HCT116 (cell line): ENCODE data around the gene RPN1. TPM values are rescaled to one million over a fixed set of nuclear protein-coding genes. Genes with fewer than 3 reads are reported as not detected.

Experiments
- ATAC-seq: fragments of 200-7000 bp; cut with Tn5 transposase; 2 replicates; pipeline ENCODE4 v1.9.1; 2020; ENCODE audit warnings: mild to moderate bottlenecking, moderate library complexity
- BruUV-seq: library from RNA; stranded (reverse); fragments of 400-500 nt; replicated peaks from 2 replicates; lab custom pipeline; 2021; lab: Mats Ljungman, UMichigan
- CTCF ChIA-PET: fragments of 300-600 bp; sonication (Branson Sonifier 250); formaldehyde crosslinking; loops from one replicate; lab custom pipeline; 2021; ENCODE audit warnings: antibody characterized with exemption; lab: Charles Lee
- POLR2A ChIA-PET: fragments of 300-600, 350-600 bp; sonication (Branson Sonifier 250); formaldehyde crosslinking; loops from one replicate; lab custom pipeline; 2021; ENCODE audit warnings: antibody characterized with exemption; lab: Charles Lee
- RAD21 ChIA-PET, 2 experiments: fragments of 300-600 bp; sonication (Branson Sonifier 250); formaldehyde crosslinking; loops; one replicate each; lab custom pipeline; 2023; ENCODE audit warnings: low total read pairs in 2 of 2; ENCODE audit not compliant: uncharacterized antibody in 2 of 2, unreplicated experiment in 2 of 2, low non-redundant PET in 1 of 2; lab: Charles Lee
- DNase-seq: peaks from one replicate; pipeline ENCODE4 v3.0.0-alpha.2; 2010; ENCODE audit warnings: low read depth, low spot score
- H2AFZ ChIP-seq: fragments of 200-600 bp; shearing (Covaris generic), sonication (generic); 2 replicates; pipeline ENCODE4 v1.6.1; 2017; ENCODE audit warnings: low read depth, mixed run types, mixed read lengths, antibody characterized with exemption, low read length; ENCODE audit not compliant: poor library complexity, severe bottlenecking
- H3K27ac ChIP-seq: 2 replicates; pipeline ENCODE4 v1.5.1; 2012; ENCODE audit warnings: low read depth, low read length
- H3K27me3 ChIP-seq: fragments of 200-600 bp; sonication (generic); 2 replicates; pipeline ENCODE4 v1.6.1; 2016; ENCODE audit warnings: mixed run types, low read length, mixed read lengths; ENCODE audit not compliant: insufficient read depth
- H3K36me3 ChIP-seq, 2 experiments: fragments of 200-500 bp in 1 of 2; fragments of 200-600 bp in 1 of 2; sonication (Bioruptor generic) in 1 of 2; sonication (generic) in 1 of 2; 2 replicates each; pipeline versions ENCODE4 v1.5.1 to v1.6.1; 2014 to 2016; ENCODE audit warnings: low read length in 2 of 2, inconsistent platforms in 1 of 2, mixed read lengths in 1 of 2, mixed run types in 1 of 2; ENCODE audit not compliant: insufficient read depth in 2 of 2, control insufficient read depth in 1 of 2
- H3K4me1 ChIP-seq, 2 experiments: fragments of 200-600 bp in 1 of 2; sonication (generic) in 1 of 2; 2 replicates each; pipeline versions ENCODE4 v1.5.1 to v1.6.1; 2012 to 2017; ENCODE audit warnings: low read length in 2 of 2, inconsistent platforms in 1 of 2, mild to moderate bottlenecking in 1 of 2, mixed read lengths in 1 of 2, mixed run types in 1 of 2, moderate library complexity in 1 of 2; ENCODE audit not compliant: insufficient read depth in 2 of 2, control insufficient read depth in 1 of 2
- H3K4me2 ChIP-seq: fragments of 200-600 bp; sonication (generic); 2 replicates; pipeline ENCODE4 v1.6.1; 2017; ENCODE audit warnings: mixed run types, low read length, mixed read lengths
- H3K4me3 ChIP-seq, 2 experiments: fragments of 200-600 bp in 1 of 2; sonication (generic) in 1 of 2; replicated peaks in 1 of 2; 2 replicates each; pipeline ENCODE4 v1.5.1; 2011 to 2016; ENCODE audit warnings: low read length in 2 of 2, control low read depth in 1 of 2, low read depth in 1 of 2, mild to moderate bottlenecking in 1 of 2, mixed read lengths in 1 of 2, mixed run types in 1 of 2
- H3K79me2 ChIP-seq: fragments of 200-600 bp; sonication (generic); 2 replicates; pipeline ENCODE4 v1.6.1; 2017; ENCODE audit warnings: mild to moderate bottlenecking, mixed run types, low read length, moderate library complexity, mixed read lengths; ENCODE audit not compliant: insufficient read depth
- H3K9ac ChIP-seq: fragments of 200-600 bp; sonication (generic); 2 replicates; pipeline ENCODE4 v1.6.1; 2016; ENCODE audit warnings: low read length, mixed read lengths
- H3K9me2 ChIP-seq: fragments of 200-600 bp; sonication (generic), shearing (Covaris generic); 2 replicates; pipeline ENCODE4 v1.6.1; 2017; ENCODE audit warnings: mixed run types, mild to moderate bottlenecking, moderate library complexity; ENCODE audit not compliant: insufficient read depth
- H3K9me3 ChIP-seq, 2 experiments: fragments of 200-500 bp in 1 of 2; fragments of 200-600 bp in 1 of 2; sonication (Bioruptor generic) in 1 of 2; sonication (generic) in 1 of 2; 2 replicates each; pipeline ENCODE4 v1.6.1; 2014 to 2017; ENCODE audit warnings: low read length in 2 of 2, mixed read lengths in 2 of 2, inconsistent platforms in 1 of 2, low read depth in 1 of 2, mild to moderate bottlenecking in 1 of 2, mixed run types in 1 of 2, moderate library complexity in 1 of 2; ENCODE audit not compliant: control insufficient read depth in 1 of 2, insufficient read depth in 1 of 2
- H4K20me1 ChIP-seq: fragments of 200-600 bp; sonication (generic), shearing (Covaris generic); 2 replicates; pipeline ENCODE4 v1.6.1; 2017; ENCODE audit warnings: mixed run types, mild to moderate bottlenecking, moderate library complexity; ENCODE audit not compliant: insufficient read depth
- ATF3 ChIP-seq: IDR thresholded peaks from 2 replicates; pipeline ENCODE4 v1.6.1; 2012
- CBX3 ChIP-seq: IDR thresholded peaks from 2 replicates; pipeline ENCODE4 v1.6.1; 2012; ENCODE audit warnings: low read depth
- CEBPB ChIP-seq: IDR thresholded peaks from 2 replicates; pipeline ENCODE4 v1.6.1; 2012; ENCODE audit warnings: low read depth
- CTCF ChIP-seq, 3 experiments: fragments of 200-600 bp in 1 of 3; sonication (generic) in 1 of 3; IDR thresholded peaks in 2 of 3; conservative IDR thresholded peaks in 1 of 3; 2 replicates each; pipeline ENCODE4 v1.5.1; 2012 to 2017; ENCODE audit warnings: low read depth in 2 of 3, low read length in 2 of 3, antibody characterized with exemption in 1 of 3, borderline replicate concordance in 1 of 3, control low read depth in 1 of 3, mild to moderate bottlenecking in 1 of 3, mixed read lengths in 1 of 3, mixed run types in 1 of 3, moderate library complexity in 1 of 3; ENCODE audit not compliant: insufficient read depth in 1 of 3
- EGR1 ChIP-seq: IDR thresholded peaks from 2 replicates; pipeline ENCODE4 v1.6.1; 2012; ENCODE audit warnings: low read depth
- ELF1 ChIP-seq: IDR thresholded peaks from 2 replicates; pipeline ENCODE4 v1.6.1; 2012; ENCODE audit warnings: low read depth, borderline replicate concordance
- EZH2 ChIP-seq: fragments of 200-600 bp; sonication (generic); IDR thresholded peaks from 2 replicates; pipeline ENCODE4 v1.6.1; 2017; ENCODE audit warnings: antibody characterized with exemption, mixed run types
- EZH2phosphoT487 ChIP-seq: fragments of 200-600 bp; IDR thresholded peaks from 2 replicates; pipeline ENCODE4 v1.6.1; 2018; ENCODE audit warnings: antibody characterized with exemption, borderline replicate concordance
- FOSL1 ChIP-seq: IDR thresholded peaks from 2 replicates; pipeline ENCODE4 v1.6.1; 2012; ENCODE audit warnings: low read depth
- JUND ChIP-seq: IDR thresholded peaks from 2 replicates; pipeline ENCODE4 v1.6.1; 2012
- POLR2A ChIP-seq: IDR thresholded peaks from 2 replicates; pipeline ENCODE4 v1.7.0; 2011; ENCODE audit warnings: borderline replicate concordance; ENCODE audit not compliant: insufficient read depth, insufficient read length; ENCODE audit errors: extremely low read depth
- POLR2AphosphoS5 ChIP-seq: IDR thresholded peaks from 2 replicates; pipeline ENCODE4 v1.6.1; 2011; ENCODE audit warnings: mild to moderate bottlenecking, low read depth, low read length, moderate library complexity
- RAD21 ChIP-seq: IDR thresholded peaks from 2 replicates; pipeline ENCODE4 v1.6.1; 2012; ENCODE audit warnings: low read depth, mild to moderate bottlenecking
- REST ChIP-seq: IDR thresholded peaks from 2 replicates; pipeline ENCODE4 v1.6.1; 2012; ENCODE audit warnings: low read depth
- SIN3A ChIP-seq: IDR thresholded peaks from 2 replicates; pipeline ENCODE4 v1.6.1; 2012; ENCODE audit warnings: low read depth
- SP1 ChIP-seq: IDR thresholded peaks from 2 replicates; pipeline ENCODE4 v1.6.1; 2012; ENCODE audit warnings: low read depth
- SRF ChIP-seq: IDR thresholded peaks from 2 replicates; pipeline ENCODE4 v1.6.1; 2012; ENCODE audit warnings: low read depth
- TCF7L2 ChIP-seq: IDR thresholded peaks from 2 replicates; pipeline ENCODE4 v1.7.0; 2011; ENCODE audit warnings: borderline replicate concordance, inconsistent platforms; ENCODE audit not compliant: insufficient read depth, insufficient read length; ENCODE audit errors: extremely low read depth
- YY1 ChIP-seq: IDR thresholded peaks from 2 replicates; pipeline ENCODE4 v1.6.1; 2011; ENCODE audit warnings: low read length, low read depth, moderate library complexity, mild to moderate bottlenecking; ENCODE audit not compliant: insufficient replicate concordance; ENCODE audit errors: extremely low read depth
- ZFX ChIP-seq: fragments of 450-650 bp; IDR thresholded peaks from 2 replicates; pipeline ENCODE4 v1.6.1; 2017
- ZNF274 ChIP-seq: fragments of 200-500 bp; sonication (Bioruptor generic); IDR thresholded peaks from 2 replicates; pipeline ENCODE4 v1.6.1; 2014; ENCODE audit warnings: mild to moderate bottlenecking, low read depth, low read length, inconsistent platforms
- intact Hi-C: fragments of 100-400 bp; cut with micrococcal nuclease; formaldehyde crosslinking; loops from 2 replicates; pipeline ENCODE4 v1.10.0; 2022
- total RNA-seq: library from RNA; stranded (reverse); gene quantifications from one replicate; pipeline ENCODE4 v1.2.1, GENCODE V29; 2021; ENCODE audit not compliant: unreplicated experiment
- TF ChIP-seq, protein P1 (sequence below): IDR thresholded peaks from 2 replicates; pipeline ENCODE4 v1.6.1; 2012

Gene RPN1
- total RNA-seq, 1 experiment from 2014 or later, result 218 TPM

DNA sequence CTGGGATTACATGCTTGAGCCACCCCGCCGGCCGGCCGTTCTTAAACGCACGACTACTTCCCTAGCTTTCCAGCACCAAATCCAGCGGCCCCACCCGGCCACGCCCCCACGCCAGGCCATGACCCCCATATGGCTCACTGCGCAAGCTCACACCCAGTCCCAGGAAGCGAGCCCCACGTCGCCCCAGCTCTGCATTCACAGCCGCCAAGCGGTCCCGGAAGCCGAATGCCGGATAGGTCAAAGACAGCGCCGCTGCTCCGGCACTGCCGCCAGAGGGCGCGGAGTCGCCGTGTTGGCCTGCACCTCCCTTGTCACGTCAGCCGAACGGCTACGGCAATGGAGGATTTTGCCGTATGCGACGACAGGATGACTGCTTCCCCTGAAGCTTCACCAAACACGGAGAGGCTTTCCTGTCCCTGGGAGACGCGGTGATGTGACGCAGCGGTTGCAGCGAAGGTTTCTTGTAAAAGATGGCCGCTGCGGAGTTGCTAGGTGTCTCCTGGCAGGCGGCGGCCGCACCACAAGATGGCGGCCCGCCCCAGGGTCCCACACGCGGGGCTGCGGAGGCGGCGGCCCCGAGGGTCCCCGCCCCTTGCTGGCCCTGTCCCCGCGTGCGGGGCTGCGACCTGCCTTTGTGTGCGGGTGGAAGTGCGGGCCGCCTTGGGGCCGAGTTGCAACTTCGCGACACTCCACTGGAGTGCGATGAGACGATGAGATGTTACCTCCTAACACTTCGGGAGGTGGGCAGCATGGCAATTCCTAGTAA, 30.2 kb upstream of the RPN1 start:
- no peak overlapping the region for H2AFZ ChIP-seq
- peak overlapping the region; percentile 76 for H3K9ac ChIP-seq
- peaks cover 13 to 29% of the 10 kb centered on the region in 2 experiments; a peak in 3 of 4 replicates for H3K4me1 ChIP-seq
- ATAC-seq, result peak; percentile 97
- intact Hi-C loops, result loop anchor here (1.0 to 5.0 kb wide), 4 partner anchors 30 to 115 kb away; partner anchors contain the start of genes RAB7A and RPN1
- ChIA-PET CTCF (interaction anchor here (0.6 to 2.3 kb wide), 26 partner anchors 9 to 183 kb away, joined by 3 to 30 read pairs (median 5); partner anchors contain the start of genes RAB7A and RPN1), POLR2A (interaction anchor here (0.7 to 1.4 kb wide), 15 partner anchors 9 to 198 kb away, joined by 3 to 9 read pairs (median 5); partner anchors contain the start of genes ACAD9, RAB7A and RPN1), RAD21 (interaction anchor here (0.6 to 0.9 kb wide), 3 partner anchors 30 to 114 kb away, joined by 3 to 5 read pairs (median 3); partner anchors contain the start of gene RPN1 (in 1 of the 2))
- H3K27ac ChIP-seq, result peak overlapping the region; percentile 90
- H3K4me3 ChIP-seq, result peak overlapping the region; percentile 60 to 73
- no TSS peak for BruUV-seq
- no peaks in the 10 kb centered on the region for H3K9me3 ChIP-seq
- H3K79me2 ChIP-seq, result no peaks in the 10 kb centered on the region
- H3K36me3 ChIP-seq, result no peaks in the 10 kb centered on the region
- H3K27me3 ChIP-seq, result no peaks in the 10 kb centered on the region
- peak overlapping the region; percentile 81 for H3K4me2 ChIP-seq
- H4K20me1 ChIP-seq, result no peaks in the 10 kb centered on the region
- DNase-seq, result peak; percentile 97
- no peaks in the 10 kb centered on the region for H3K9me2 ChIP-seq
- TF ChIP-seq YY1, result peak; percentile 93
- no peak for TF ChIP-seq JUND
- peak; percentile 89 to 95 (median 92) for TF ChIP-seq CTCF (IDR thresholded peaks at IDR 0.05 in 2 of 3, conservative IDR thresholded peaks at IDR 0.05 in 1 of 3; ENCODE audit: borderline replicate concordance in 1 of 3, insufficient read depth in 1 of 3, low read depth in 2 of 3, low read length in 2 of 3)
- TF ChIP-seq SRF, result no peak
- no peak for TF ChIP-seq REST
- peak; percentile 95 for TF ChIP-seq RAD21
- peak; percentile 68 for TF ChIP-seq ZFX
- no peak for TF ChIP-seq CEBPB
- peak; percentile 70; the same call in 1 of the 2 replicates for TF ChIP-seq ELF1
- TF ChIP-seq EGR1, result peak; percentile 82
- peak; percentile 77 for TF ChIP-seq CBX3
- TF ChIP-seq ATF3, result no peak
- TF ChIP-seq POLR2AphosphoS5, result peak; percentile 81
- TF ChIP-seq EZH2phosphoT487, result no peak
- TF ChIP-seq SIN3A, result peak; percentile 77
- TF ChIP-seq FOSL1, result no peak
- TF ChIP-seq EZH2, result no peak
- TF ChIP-seq POLR2A, result peak; percentile 81
- peak; percentile 64; the same call in 1 of the 2 replicates for TF ChIP-seq SP1
- no peak for TF ChIP-seq ZNF274
- TF ChIP-seq, protein P1, sequence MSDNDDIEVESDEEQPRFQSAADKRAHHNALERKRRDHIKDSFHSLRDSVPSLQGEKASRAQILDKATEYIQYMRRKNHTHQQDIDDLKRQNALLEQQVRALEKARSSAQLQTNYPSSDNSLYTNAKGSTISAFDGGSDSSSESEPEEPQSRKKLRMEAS, result peak; percentile 89
- peak; percentile 85 for TF ChIP-seq TCF7L2
